HFFc6 (cell line): ENCODE measurements around the gene KASH5. TPM values are rescaled to one million over a fixed set of nuclear protein-coding genes. Genes with fewer than 3 reads are reported as not detected.

Experiments
- DNase-seq: peaks from one replicate; pipeline ENCODE4 v3.0.0-alpha.2; 2018
- H3K27ac Mint-ChIP-seq: 2 replicates; pipeline ENCODE4 v1.8.0; 2020; ENCODE audit warnings: mild to moderate bottlenecking, mixed read lengths
- H3K27me3 Mint-ChIP-seq: 2 replicates; pipeline ENCODE4 v1.8.0; 2021; ENCODE audit warnings: mild to moderate bottlenecking, moderate library complexity, mixed read lengths; ENCODE audit not compliant: insufficient read depth
- H3K36me3 Mint-ChIP-seq: 2 replicates; pipeline ENCODE4 v1.8.0; 2021; ENCODE audit warnings: low read depth, mixed read lengths
- H3K4me1 Mint-ChIP-seq: 2 replicates; pipeline ENCODE4 v1.8.0; 2020; ENCODE audit warnings: low read depth, mixed read lengths
- H3K4me3 Mint-ChIP-seq: 2 replicates; pipeline ENCODE4 v1.8.0; 2020; ENCODE audit warnings: mild to moderate bottlenecking, moderate library complexity, mixed read lengths
- H3K9me3 Mint-ChIP-seq: 2 replicates; pipeline ENCODE4 v1.8.0; 2020; ENCODE audit warnings: mild to moderate bottlenecking, mixed read lengths
- total RNA-seq, 6 experiments: library from RNA; stranded (reverse); fragmentation: NEBNext Ultra II Directional; extraction: Animal tissue kit (Norgen Biotek cat#: 25700); gene quantifications; 2 replicates in 1 of 6; 3 replicates in 5 of 6; pipeline ENCODE4 v1.2.3, GENCODE V29; 2021
- TF ChIP-seq, protein P1 (sequence below): fragments of 200-600 bp; sonication (generic); IDR thresholded peaks from 2 replicates; pipeline ENCODE4 v1.5.0; 2021; ENCODE audit warnings: antibody characterized with exemption, mild to moderate bottlenecking

The KASH5 gene
- total RNA-seq, 6 experiments from 2014 or later = not detected

DNA sequence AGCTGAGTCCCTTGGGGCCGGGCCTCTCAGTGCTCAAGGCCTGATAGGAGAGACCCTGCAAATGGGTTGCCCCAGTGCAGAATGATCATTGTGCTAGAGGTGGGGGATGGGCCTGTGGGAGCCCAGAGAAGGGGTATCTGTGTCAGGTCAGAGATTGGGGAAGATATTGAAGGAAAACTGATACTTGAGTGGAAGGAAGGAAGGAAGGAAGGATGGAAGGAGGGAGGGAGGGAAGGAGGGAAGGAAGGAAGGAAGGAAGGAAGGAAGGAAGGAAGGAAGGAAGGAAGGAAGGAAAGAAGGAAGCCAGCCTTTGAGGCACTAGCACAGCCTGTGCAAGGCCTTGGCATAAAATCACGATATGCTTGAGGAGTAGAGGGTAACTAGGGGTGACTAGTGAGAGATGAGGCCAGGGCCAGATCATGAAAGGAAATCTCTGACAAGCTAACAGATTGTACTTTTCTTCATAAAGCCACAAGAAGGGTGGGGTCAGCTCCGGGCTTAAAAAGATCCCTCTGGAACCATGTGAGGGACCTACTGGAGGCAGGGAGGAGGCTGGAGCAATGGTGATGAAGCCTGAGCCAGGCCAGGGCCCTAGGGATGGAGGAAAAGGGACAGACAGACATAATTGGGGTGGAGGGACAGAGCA lies 23.8 kb downstream of the KASH5 start:
- Mint-ChIP-seq H3K4me1 (0 out of 2 replicates have a peak, but pooled peaks cover 5% of the 10 kb centered on the region), H3K36me3 (no peaks in the 10 kb centered on the region), H3K9me3 (no peaks in the 10 kb centered on the region), H3K27me3 (peaks cover 39% of the 10 kb centered on the region), H3K4me3 (no peak overlapping the region), H3K27ac (no peak overlapping the region)
- DNase-seq = no peak
- TF ChIP-seq, protein P1, sequence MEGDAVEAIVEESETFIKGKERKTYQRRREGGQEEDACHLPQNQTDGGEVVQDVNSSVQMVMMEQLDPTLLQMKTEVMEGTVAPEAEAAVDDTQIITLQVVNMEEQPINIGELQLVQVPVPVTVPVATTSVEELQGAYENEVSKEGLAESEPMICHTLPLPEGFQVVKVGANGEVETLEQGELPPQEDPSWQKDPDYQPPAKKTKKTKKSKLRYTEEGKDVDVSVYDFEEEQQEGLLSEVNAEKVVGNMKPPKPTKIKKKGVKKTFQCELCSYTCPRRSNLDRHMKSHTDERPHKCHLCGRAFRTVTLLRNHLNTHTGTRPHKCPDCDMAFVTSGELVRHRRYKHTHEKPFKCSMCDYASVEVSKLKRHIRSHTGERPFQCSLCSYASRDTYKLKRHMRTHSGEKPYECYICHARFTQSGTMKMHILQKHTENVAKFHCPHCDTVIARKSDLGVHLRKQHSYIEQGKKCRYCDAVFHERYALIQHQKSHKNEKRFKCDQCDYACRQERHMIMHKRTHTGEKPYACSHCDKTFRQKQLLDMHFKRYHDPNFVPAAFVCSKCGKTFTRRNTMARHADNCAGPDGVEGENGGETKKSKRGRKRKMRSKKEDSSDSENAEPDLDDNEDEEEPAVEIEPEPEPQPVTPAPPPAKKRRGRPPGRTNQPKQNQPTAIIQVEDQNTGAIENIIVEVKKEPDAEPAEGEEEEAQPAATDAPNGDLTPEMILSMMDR = no peak

DNA sequence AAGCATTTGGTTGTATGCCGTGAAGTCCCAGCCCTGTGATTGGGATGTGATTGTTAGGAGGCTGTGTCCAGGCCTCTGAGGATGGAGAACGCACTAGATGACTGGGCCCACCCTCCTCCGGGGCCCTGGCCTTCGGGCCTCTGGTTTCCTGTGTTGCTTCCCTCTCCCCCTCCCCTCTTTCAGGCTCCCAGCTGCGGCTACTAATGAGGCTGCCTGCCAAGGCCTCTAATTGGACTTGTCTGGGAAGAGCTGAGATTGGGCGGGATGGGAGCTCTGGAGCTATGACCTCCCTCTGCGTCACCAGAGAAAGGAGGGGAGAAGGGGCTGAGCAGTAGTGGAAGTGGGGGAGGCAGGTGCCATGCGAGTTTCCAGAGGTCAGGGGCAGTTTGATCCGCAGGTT lies 25.3 kb downstream of the KASH5 start:
- H3K27me3 Mint-ChIP-seq = peaks cover 43% of the 10 kb centered on the region
- H3K4me1 Mint-ChIP-seq = 0 out of 2 replicates have a peak, but pooled peaks cover 5% of the 10 kb centered on the region
- H3K36me3 Mint-ChIP-seq = no peaks in the 10 kb centered on the region
- no peak for DNase-seq
- H3K4me3 Mint-ChIP-seq = no peak overlapping the region
- no peaks in the 10 kb centered on the region for H3K9me3 Mint-ChIP-seq
- H3K27ac Mint-ChIP-seq = no peak overlapping the region
- TF ChIP-seq, protein P1 = no peak

DNA sequence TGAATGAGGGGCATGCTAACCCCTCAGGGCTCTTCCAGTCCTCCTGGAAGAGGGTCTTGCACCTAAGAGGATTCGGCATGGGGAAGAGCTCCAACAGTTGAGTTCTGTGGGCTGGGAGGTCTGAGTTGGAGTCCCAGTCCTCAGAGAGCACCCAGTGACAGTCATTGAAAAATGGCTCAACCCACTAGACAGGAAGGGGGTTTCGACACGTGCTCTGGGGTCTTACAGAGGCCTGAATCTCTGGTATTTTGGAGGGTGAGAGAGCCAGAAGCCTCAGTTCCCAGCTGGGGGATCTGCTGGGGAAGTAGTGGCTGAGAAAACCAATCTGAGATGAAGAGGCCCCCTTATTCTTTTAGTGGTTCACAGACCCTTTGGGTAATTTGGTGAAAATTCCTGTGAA lies 26.2 kb downstream of the KASH5 start:
- TF ChIP-seq, protein P1 = no peak

DNA sequence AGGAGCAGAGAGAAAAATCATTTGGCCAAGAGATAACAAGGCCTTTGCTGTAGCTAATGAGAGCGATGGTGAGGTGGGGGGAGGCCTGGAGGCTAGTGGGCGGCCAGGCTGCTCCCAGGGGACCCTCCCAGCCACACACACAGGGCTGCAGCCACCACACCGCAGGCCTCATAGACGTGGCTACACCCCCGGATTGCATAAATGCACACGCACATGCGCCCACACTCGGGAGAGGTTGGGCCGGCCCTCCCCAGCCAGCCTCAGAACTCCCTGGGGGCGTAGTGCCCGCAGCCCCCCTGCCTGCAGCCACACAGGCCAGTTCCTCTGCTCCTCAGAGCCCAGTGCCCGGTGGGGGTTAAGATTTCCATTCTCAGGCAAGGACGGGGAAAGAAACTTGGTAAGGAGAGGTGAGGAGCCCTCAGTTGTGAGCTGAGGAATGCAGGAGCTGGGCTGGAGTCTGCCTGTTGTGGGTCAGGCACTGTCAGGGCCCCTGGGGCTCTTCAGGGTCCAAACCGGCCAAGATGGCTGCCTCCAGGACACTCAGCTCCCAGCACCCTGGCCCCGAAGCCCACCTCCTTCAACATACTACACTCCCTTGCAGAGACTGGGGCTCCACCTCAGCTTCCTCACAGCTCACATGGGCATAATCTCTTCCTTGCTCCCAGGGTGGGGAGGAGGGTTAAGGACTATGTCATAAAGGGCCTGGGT lies 27.2 kb downstream of the KASH5 start:
- no peaks in the 10 kb centered on the region for H3K9me3 Mint-ChIP-seq
- no peak for DNase-seq
- H3K36me3 Mint-ChIP-seq = no peaks in the 10 kb centered on the region
- H3K4me1 Mint-ChIP-seq = no peaks in the 10 kb centered on the region
- H3K4me3 Mint-ChIP-seq = no peak overlapping the region
- no peak overlapping the region for H3K27ac Mint-ChIP-seq
- TF ChIP-seq, protein P1 = no peak
- H3K27me3 Mint-ChIP-seq = peaks cover 53% of the 10 kb centered on the region

More for the DNA sequence above, 26.2 kb downstream of the KASH5 start:
- Mint-ChIP-seq H3K4me1 (no peaks in the 10 kb centered on the region), H3K27me3 (peaks cover 48% of the 10 kb centered on the region), H3K4me3 (no peak overlapping the region), H3K27ac (no peak overlapping the region), H3K36me3 (no peaks in the 10 kb centered on the region), H3K9me3 (no peaks in the 10 kb centered on the region)
- DNase-seq = no peak

DNA sequence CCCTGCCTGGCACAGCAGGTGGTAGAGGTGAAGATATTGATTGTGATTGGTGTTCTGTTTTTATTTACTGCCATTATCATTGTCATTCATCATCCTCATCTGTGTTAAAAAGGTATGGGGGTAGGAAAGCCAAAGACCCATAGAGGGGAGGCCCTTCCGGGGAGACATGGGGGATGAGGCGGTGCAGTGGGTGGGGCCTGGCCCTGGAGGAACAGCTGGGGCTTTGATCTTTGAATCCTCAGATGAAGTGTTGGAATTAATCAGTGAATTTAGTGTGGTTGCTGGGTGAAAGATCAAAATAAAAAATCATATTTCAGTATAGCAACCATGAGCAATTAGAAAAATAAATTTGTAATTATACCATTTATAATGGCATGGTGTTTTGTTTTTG lies 27.8 kb downstream of the KASH5 start:
- no peak overlapping the region for H3K4me3 Mint-ChIP-seq
- no peak overlapping the region for H3K27ac Mint-ChIP-seq
- H3K9me3 Mint-ChIP-seq = no peaks in the 10 kb centered on the region
- DNase-seq = no peak
- no peaks in the 10 kb centered on the region for H3K36me3 Mint-ChIP-seq
- peaks cover 54% of the 10 kb centered on the region for H3K27me3 Mint-ChIP-seq
- TF ChIP-seq, protein P1 = no peak
- H3K4me1 Mint-ChIP-seq = no peaks in the 10 kb centered on the region
